Measurements from ENCODE around the gene SYNPO2.

The SYNPO2 gene

GRCh38 chr4:119070301-119070700 lies 181.6 kb downstream of the SYNPO2 start:
- DNase-seq = no peak

GRCh38 chr4:119080721-119081541 lies 192.3 kb downstream of the SYNPO2 start:
- DNase-seq = no peak

GRCh38 chr4:119081542-119081859 lies 192.8 kb downstream of the SYNPO2 start:
- no peak for DNase-seq

- DNase-seq = no peak
Measured at GRCh38 chr4:119081943-119082342, 193.3 kb downstream of the SYNPO2 start.

- no peak for DNase-seq
Measured at GRCh38 chr4:119082661-119083060, 194.0 kb downstream of the SYNPO2 start.

GRCh38 chr4:119084513-119084912 lies 195.9 kb downstream of the SYNPO2 start:
- DNase-seq = no peak

- DNase-seq = no peak
Measured at GRCh38 chr4:119087121-119087520, 198.5 kb downstream of the SYNPO2 start.

- DNase-seq = no peak
Measured at GRCh38 chr4:119087656-119088055, 199.0 kb downstream of the SYNPO2 start.

GRCh38 chr4:119093042-119093827 lies 204.6 kb downstream of the SYNPO2 start:
- no peak for DNase-seq

GRCh38 chr4:119097282-119097900 lies 208.7 kb downstream of the SYNPO2 start:
- no peak for DNase-seq

- no peak for DNase-seq
Measured at GRCh38 chr4:119098306-119098705, 209.7 kb downstream of the SYNPO2 start.

- DNase-seq = no peak
Measured at GRCh38 chr4:119099227-119099810, 210.7 kb downstream of the SYNPO2 start.

GRCh38 chr4:119100655-119101054 lies 212.0 kb downstream of the SYNPO2 start:
- no peak for DNase-seq

- DNase-seq = no peak
Measured at GRCh38 chr4:119103263-119103662, 214.6 kb downstream of the SYNPO2 start.

GRCh38 chr4:119104644-119105273 lies 216.1 kb downstream of the SYNPO2 start:
- DNase-seq = no peak

- DNase-seq = no peak
Measured at GRCh38 chr4:119105605-119106004, 217.0 kb downstream of the SYNPO2 start.

- DNase-seq = no peak
Measured at GRCh38 chr4:119106036-119107000, 217.7 kb downstream of the SYNPO2 start.

GRCh38 chr4:119110121-119110520 lies 221.5 kb downstream of the SYNPO2 start:
- no peak for DNase-seq
